NK-92 treated with Interleukin-12 subunit alpha and Interleukin-12 subunit beta, amount 100 ng/mL, for 24 hours (cell line): ENCODE results near the gene HUWE1.
"Not testable (repeated sequence)": the region's sequence is repeated elsewhere in the genome, so short reads cannot be mapped to it uniquely, and the experiment has no call there.

ENCODE experiments used
- DNase-seq: peaks from one replicate; lab custom pipeline; 2025; lab: John Stamatoyannopoulos, UW

The HUWE1 gene

DNA sequence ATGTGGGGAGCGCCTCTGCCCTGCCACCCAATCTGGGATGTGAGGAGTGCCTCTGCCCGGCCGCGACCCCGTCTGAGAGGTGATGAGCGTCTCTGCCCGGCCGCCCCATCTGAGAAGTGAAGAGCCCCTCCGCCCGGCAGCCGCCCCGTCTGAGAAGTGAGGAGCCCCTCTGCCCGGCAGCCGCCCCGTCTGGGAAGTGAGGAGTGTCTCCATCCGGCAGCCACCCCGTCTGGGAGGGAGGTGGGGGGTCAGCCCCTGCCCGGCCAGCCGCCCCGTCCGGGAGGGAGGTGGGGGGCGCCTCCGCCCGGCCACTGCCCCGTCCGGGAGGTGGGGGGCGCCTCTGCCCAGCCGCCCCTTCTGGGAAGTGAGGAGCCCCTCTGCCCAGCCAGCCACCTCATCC lies 182.5 kb downstream of the HUWE1 start:
- DNase-seq = not testable (repeated sequence)

- DNase-seq = no peak
Measured at GRCh38 chrX:53494436-53494835, 192.1 kb downstream of the HUWE1 start.

GRCh38 chrX:53486285-53486684 lies 200.2 kb downstream of the HUWE1 start:
- no peak for DNase-seq

- DNase-seq = no peak
Measured at GRCh38 chrX:53483838-53484405, 202.6 kb downstream of the HUWE1 start.

DNA sequence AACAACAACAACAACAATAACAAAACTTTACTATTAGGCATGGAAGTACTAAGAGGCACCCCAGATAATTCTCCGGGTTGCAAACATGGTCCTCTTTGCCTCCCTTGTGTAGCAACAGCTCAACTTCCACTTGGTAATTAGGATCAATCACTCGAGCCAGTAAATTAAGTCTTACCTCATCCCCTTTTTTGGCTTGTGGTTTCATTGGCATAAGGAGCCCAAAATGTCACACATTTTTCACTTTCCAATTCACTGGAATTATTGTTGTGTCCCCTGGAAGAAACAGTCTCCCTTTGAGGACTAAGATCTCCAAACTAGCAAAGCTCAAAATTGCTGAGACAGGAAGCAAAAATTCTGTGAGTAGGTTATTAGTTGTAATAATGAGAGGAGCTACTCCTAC lies 203.1 kb downstream of the HUWE1 start:
- no peak for DNase-seq
